HEK293 (cell line): ENCODE measurements around the gene HMOX1.

Experiments
- SP2 ChIP-seq: fragments of 450-650 bp; formaldehyde crosslinking; IDR thresholded peaks from 2 replicates; pipeline ENCODE4 v1.5.1; 2016; ENCODE audit warnings: missing biosample characterization, missing genetic modification characterization
- ZBTB8A ChIP-seq: fragments of 450-650 bp; formaldehyde crosslinking; IDR thresholded peaks from 2 replicates; pipeline ENCODE4 v1.5.1; 2016; ENCODE audit warnings: missing biosample characterization, missing genetic modification characterization
- ZFP37 ChIP-seq: fragments of 450-650 bp; formaldehyde crosslinking; IDR thresholded peaks from 2 replicates; pipeline ENCODE4 v1.5.1; 2016; ENCODE audit warnings: missing biosample characterization, missing genetic modification characterization
- ZNF350 ChIP-seq: fragments of 450-650 bp; formaldehyde crosslinking; IDR thresholded peaks from 2 replicates; pipeline ENCODE4 v1.5.0; 2017; ENCODE audit warnings: missing biosample characterization, mild to moderate bottlenecking, missing genetic modification characterization
- ZNF610 ChIP-seq: fragments of 450-650 bp; formaldehyde crosslinking; IDR thresholded peaks from 2 replicates; pipeline ENCODE4 v1.5.1; 2016; ENCODE audit warnings: missing biosample characterization, missing genetic modification characterization, borderline replicate concordance
- TF ChIP-seq, protein P1 (sequence below): fragments of 450-650 bp; formaldehyde crosslinking; IDR thresholded peaks from 2 replicates; pipeline ENCODE4 v1.5.1; 2016; ENCODE audit warnings: missing biosample characterization, missing genetic modification characterization
- TF ChIP-seq, protein P2 (sequence below): fragments of 450-650 bp; formaldehyde crosslinking; IDR thresholded peaks from 2 replicates; pipeline ENCODE4 v1.5.1; 2016; ENCODE audit warnings: missing biosample characterization, missing genetic modification characterization
- TF ChIP-seq, protein P3 (sequence below): fragments of 450-650 bp; formaldehyde crosslinking; conservative IDR thresholded peaks from 2 replicates; pipeline ENCODE4 v1.5.1; 2016; ENCODE audit warnings: low read depth, missing biosample characterization, missing genetic modification characterization
- TF ChIP-seq, protein P4 (sequence below): fragments of 450-650 bp; formaldehyde crosslinking; conservative IDR thresholded peaks from 2 replicates; pipeline ENCODE4 v1.5.1; 2016; ENCODE audit warnings: low read depth, missing biosample characterization, missing genetic modification characterization
- TF ChIP-seq, protein P5 (sequence below): fragments of 450-650 bp; formaldehyde crosslinking; IDR thresholded peaks from 2 replicates; pipeline ENCODE4 v1.5.1; 2017; ENCODE audit warnings: missing biosample characterization, missing genetic modification characterization
- TF ChIP-seq, protein P6 (sequence below): fragments of 450-650 bp; formaldehyde crosslinking; IDR thresholded peaks from 2 replicates; pipeline ENCODE4 v1.5.1; 2016; ENCODE audit warnings: missing biosample characterization, missing genetic modification characterization
- TF ChIP-seq, protein P7 (sequence below): fragments of 450-650 bp; formaldehyde crosslinking; IDR thresholded peaks from 2 replicates; pipeline ENCODE4; 2016; ENCODE audit warnings: missing biosample characterization, missing genetic modification characterization
- TF ChIP-seq, protein P8 (sequence below): fragments of 450-650 bp; formaldehyde crosslinking; IDR thresholded peaks from 2 replicates; pipeline ENCODE4 v1.5.1; 2016; ENCODE audit warnings: missing biosample characterization, missing genetic modification characterization
- TF ChIP-seq, protein P9 (sequence below): fragments of 450-650 bp; formaldehyde crosslinking; IDR thresholded peaks from 2 replicates; pipeline ENCODE4 v1.5.1; 2016; ENCODE audit warnings: missing biosample characterization, missing genetic modification characterization

HMOX1 gene

DNA sequence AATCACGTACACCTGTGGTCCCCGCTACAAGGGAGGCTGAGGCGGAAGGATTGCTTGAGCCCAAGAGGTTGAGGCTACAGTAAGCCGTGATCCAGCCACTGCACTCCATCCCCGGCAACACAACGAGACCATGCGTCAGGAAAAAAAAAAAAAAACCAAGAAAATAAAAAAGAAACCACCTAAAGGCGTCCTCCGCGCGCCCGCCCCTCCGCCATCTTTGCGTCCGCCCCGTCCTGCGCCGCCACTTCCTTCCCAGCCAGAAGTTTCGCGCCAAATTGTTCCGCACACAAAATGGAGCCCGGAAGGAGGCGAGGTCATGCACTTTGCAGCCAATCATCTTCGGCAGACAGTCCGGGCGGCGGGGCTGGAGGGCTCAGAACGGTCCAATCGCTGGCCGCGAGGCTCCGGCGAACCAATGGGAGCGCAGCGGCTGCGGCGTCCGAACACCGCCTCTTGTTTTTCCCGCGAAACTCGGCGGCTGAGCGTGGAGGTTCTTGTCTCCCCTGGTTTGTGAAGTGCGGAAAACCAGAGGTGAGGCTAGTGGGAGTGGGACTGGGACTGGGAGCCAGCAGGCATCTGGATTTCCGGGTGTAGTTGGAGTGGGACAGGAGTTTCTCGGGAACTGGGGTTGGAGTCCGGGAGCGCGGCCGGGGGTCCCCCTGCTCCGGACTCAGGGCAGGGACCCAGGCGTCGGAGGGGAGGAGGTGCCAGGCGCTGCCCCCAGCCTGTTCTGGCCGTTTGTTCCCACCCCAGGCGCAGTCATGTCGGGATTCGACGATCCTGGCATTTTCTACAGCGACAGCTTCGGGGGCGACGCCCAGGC is 19.0 kb downstream of the HMOX1 start, which contains the start of gene MCM5 (continued):
- TF ChIP-seq, protein P1, sequence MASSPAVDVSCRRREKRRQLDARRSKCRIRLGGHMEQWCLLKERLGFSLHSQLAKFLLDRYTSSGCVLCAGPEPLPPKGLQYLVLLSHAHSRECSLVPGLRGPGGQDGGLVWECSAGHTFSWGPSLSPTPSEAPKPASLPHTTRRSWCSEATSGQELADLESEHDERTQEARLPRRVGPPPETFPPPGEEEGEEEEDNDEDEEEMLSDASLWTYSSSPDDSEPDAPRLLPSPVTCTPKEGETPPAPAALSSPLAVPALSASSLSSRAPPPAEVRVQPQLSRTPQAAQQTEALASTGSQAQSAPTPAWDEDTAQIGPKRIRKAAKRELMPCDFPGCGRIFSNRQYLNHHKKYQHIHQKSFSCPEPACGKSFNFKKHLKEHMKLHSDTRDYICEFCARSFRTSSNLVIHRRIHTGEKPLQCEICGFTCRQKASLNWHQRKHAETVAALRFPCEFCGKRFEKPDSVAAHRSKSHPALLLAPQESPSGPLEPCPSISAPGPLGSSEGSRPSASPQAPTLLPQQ (tag by site-specific recombination), result peak; percentile 83
- TF ChIP-seq ZNF610 (no peak), ZNF350 (no peak), SP2 (peak; percentile 98), ZFP37 (no peak), ZBTB8A (tag by site-specific recombination) (peak; percentile 99)
- TF ChIP-seq, protein P2, sequence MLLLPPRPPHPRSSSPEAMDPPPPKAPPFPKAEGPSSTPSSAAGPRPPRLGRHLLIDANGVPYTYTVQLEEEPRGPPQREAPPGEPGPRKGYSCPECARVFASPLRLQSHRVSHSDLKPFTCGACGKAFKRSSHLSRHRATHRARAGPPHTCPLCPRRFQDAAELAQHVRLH (tag by site-specific recombination), result no peak
- TF ChIP-seq, protein P3, sequence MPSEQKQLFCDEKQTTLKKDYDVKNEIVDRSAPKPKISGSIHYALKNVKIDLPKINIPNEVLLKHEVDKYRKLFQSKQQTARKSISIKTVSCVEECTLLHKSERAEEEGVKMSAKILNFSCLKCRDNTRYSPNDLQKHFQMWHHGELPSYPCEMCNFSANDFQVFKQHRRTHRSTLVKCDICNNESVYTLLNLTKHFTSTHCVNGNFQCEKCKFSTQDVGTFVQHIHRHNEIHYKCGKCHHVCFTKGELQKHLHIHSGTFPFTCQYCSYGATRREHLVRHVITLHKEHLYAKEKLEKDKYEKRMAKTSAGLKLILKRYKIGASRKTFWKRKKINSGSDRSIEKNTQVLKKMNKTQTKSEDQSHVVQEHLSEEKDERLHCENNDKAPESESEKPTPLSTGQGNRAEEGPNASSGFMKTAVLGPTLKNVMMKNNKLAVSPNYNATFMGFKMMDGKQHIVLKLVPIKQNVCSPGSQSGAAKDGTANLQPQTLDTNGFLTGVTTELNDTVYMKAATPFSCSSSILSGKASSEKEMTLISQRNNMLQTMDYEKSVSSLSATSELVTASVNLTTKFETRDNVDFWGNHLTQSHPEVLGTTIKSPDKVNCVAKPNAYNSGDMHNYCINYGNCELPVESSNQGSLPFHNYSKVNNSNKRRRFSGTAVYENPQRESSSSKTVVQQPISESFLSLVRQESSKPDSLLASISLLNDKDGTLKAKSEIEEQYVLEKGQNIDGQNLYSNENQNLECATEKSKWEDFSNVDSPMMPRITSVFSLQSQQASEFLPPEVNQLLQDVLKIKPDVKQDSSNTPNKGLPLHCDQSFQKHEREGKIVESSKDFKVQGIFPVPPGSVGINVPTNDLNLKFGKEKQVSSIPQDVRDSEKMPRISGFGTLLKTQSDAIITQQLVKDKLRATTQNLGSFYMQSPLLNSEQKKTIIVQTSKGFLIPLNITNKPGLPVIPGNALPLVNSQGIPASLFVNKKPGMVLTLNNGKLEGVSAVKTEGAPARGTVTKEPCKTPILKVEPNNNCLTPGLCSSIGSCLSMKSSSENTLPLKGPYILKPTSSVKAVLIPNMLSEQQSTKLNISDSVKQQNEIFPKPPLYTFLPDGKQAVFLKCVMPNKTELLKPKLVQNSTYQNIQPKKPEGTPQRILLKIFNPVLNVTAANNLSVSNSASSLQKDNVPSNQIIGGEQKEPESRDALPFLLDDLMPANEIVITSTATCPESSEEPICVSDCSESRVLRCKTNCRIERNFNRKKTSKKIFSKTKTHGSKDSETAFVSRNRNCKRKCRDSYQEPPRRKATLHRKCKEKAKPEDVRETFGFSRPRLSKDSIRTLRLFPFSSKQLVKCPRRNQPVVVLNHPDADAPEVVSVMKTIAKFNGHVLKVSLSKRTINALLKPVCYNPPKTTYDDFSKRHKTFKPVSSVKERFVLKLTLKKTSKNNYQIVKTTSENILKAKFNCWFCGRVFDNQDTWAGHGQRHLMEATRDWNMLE (tag by site-specific recombination), result peak; percentile 38; the same call in 1 of the 2 replicates
- TF ChIP-seq, protein P4, sequence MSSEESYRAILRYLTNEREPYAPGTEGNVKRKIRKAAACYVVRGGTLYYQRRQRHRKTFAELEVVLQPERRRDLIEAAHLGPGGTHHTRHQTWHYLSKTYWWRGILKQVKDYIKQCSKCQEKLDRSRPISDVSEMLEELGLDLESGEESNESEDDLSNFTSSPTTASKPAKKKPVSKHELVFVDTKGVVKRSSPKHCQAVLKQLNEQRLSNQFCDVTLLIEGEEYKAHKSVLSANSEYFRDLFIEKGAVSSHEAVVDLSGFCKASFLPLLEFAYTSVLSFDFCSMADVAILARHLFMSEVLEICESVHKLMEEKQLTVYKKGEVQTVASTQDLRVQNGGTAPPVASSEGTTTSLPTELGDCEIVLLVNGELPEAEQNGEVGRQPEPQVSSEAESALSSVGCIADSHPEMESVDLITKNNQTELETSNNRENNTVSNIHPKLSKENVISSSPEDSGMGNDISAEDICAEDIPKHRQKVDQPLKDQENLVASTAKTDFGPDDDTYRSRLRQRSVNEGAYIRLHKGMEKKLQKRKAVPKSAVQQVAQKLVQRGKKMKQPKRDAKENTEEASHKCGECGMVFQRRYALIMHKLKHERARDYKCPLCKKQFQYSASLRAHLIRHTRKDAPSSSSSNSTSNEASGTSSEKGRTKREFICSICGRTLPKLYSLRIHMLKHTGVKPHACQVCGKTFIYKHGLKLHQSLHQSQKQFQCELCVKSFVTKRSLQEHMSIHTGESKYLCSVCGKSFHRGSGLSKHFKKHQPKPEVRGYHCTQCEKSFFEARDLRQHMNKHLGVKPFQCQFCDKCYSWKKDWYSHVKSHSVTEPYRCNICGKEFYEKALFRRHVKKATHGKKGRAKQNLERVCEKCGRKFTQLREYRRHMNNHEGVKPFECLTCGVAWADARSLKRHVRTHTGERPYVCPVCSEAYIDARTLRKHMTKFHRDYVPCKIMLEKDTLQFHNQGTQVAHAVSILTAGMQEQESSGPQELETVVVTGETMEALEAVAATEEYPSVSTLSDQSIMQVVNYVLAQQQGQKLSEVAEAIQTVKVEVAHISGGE (tag by site-specific recombination), result peak; percentile 91
- TF ChIP-seq, protein P5, sequence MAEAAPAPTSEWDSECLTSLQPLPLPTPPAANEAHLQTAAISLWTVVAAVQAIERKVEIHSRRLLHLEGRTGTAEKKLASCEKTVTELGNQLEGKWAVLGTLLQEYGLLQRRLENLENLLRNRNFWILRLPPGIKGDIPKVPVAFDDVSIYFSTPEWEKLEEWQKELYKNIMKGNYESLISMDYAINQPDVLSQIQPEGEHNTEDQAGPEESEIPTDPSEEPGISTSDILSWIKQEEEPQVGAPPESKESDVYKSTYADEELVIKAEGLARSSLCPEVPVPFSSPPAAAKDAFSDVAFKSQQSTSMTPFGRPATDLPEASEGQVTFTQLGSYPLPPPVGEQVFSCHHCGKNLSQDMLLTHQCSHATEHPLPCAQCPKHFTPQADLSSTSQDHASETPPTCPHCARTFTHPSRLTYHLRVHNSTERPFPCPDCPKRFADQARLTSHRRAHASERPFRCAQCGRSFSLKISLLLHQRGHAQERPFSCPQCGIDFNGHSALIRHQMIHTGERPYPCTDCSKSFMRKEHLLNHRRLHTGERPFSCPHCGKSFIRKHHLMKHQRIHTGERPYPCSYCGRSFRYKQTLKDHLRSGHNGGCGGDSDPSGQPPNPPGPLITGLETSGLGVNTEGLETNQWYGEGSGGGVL (tag by site-specific recombination), result no peak
- TF ChIP-seq, protein P6, sequence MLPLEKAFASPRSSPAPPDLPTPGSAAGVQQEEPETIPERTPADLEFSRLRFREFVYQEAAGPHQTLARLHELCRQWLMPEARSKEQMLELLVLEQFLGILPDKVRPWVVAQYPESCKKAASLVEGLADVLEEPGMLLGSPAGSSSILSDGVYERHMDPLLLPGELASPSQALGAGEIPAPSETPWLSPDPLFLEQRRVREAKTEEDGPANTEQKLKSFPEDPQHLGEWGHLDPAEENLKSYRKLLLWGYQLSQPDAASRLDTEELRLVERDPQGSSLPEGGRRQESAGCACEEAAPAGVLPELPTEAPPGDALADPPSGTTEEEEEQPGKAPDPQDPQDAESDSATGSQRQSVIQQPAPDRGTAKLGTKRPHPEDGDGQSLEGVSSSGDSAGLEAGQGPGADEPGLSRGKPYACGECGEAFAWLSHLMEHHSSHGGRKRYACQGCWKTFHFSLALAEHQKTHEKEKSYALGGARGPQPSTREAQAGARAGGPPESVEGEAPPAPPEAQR (tag by site-specific recombination), result peak; percentile 46; the same call in 1 of the 2 replicates
- TF ChIP-seq, protein P7, sequence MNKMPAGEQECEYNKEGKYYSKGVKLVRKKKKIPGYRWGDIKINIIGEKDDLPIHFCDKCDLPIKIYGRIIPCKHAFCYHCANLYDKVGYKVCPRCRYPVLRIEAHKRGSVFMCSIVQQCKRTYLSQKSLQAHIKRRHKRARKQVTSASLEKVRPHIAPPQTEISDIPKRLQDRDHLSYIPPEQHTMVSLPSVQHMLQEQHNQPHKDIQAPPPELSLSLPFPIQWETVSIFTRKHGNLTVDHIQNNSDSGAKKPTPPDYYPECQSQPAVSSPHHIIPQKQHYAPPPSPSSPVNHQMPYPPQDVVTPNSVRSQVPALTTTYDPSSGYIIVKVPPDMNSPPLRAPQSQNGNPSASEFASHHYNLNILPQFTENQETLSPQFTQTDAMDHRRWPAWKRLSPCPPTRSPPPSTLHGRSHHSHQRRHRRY (tag by site-specific recombination), result no peak; the same call in 1 of the 2 replicates
- TF ChIP-seq, protein P8, sequence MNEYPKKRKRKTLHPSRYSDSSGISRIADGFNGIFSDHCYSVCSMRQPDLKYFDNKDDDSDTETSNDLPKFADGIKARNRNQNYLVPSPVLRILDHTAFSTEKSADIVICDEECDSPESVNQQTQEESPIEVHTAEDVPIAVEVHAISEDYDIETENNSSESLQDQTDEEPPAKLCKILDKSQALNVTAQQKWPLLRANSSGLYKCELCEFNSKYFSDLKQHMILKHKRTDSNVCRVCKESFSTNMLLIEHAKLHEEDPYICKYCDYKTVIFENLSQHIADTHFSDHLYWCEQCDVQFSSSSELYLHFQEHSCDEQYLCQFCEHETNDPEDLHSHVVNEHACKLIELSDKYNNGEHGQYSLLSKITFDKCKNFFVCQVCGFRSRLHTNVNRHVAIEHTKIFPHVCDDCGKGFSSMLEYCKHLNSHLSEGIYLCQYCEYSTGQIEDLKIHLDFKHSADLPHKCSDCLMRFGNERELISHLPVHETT (tag by site-specific recombination), result peak; percentile 75; the same call in 1 of the 2 replicates
- TF ChIP-seq, protein P9, sequence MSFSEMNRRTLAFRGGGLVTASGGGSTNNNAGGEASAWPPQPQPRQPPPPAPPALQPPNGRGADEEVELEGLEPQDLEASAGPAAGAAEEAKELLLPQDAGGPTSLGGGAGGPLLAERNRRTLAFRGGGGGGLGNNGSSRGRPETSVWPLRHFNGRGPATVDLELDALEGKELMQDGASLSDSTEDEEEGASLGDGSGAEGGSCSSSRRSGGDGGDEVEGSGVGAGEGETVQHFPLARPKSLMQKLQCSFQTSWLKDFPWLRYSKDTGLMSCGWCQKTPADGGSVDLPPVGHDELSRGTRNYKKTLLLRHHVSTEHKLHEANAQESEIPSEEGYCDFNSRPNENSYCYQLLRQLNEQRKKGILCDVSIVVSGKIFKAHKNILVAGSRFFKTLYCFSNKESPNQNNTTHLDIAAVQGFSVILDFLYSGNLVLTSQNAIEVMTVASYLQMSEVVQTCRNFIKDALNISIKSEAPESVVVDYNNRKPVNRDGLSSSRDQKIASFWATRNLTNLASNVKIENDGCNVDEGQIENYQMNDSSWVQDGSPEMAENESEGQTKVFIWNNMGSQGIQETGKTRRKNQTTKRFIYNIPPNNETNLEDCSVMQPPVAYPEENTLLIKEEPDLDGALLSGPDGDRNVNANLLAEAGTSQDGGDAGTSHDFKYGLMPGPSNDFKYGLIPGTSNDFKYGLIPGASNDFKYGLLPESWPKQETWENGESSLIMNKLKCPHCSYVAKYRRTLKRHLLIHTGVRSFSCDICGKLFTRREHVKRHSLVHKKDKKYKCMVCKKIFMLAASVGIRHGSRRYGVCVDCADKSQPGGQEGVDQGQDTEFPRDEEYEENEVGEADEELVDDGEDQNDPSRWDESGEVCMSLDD (tag by site-specific recombination), result peak; percentile 70; the same call in 1 of the 2 replicates
